HG03342 (cell line): ENCODE data around the gene EFCAB13.

ENCODE experiments used
- ATAC-seq: cut with Tn5 transposase; IDR thresholded peaks from one replicate; pipeline ENCODE4 v1.9.1; 2021; ENCODE audit warnings: mild to moderate bottlenecking, moderate library complexity; ENCODE audit not compliant: unreplicated experiment

Gene EFCAB13

GRCh38 chr17:47323382-47324223, at the start of gene EFCAB13:
TSS of gene EFCAB13 (plus strand) at chr17:47323955. CDS start at chr17:47328354, 4,399 bp downstream.
- peak; percentile 79 for ATAC-seq

GRCh38 chr17:47274319-47275069, 49.3 kb upstream of the EFCAB13 start:
- ATAC-seq: no peak

- ATAC-seq: no peak
These were observed 48.3 kb upstream of the EFCAB13 start for GRCh38 chr17:47275245-47275984.

GRCh38 chr17:47276444-47276843, 47.3 kb upstream of the EFCAB13 start:
- ATAC-seq: no peak

- ATAC-seq: no peak
These were observed 46.9 kb upstream of the EFCAB13 start for GRCh38 chr17:47276868-47277267.

GRCh38 chr17:47277921-47278320, 45.8 kb upstream of the EFCAB13 start:
- no peak for ATAC-seq

- ATAC-seq: no peak
These were observed 45.2 kb upstream of the EFCAB13 start for GRCh38 chr17:47278561-47278960.

- ATAC-seq: peak; percentile 85
These were observed 44.5 kb upstream of the EFCAB13 start for GRCh38 chr17:47279062-47279801.

GRCh38 chr17:47280072-47280811, 43.5 kb upstream of the EFCAB13 start:
- ATAC-seq: no peak

- ATAC-seq: no peak
These were observed 42.5 kb upstream of the EFCAB13 start for GRCh38 chr17:47281216-47281615.

- no peak for ATAC-seq
These were observed 38.8 kb upstream of the EFCAB13 start for GRCh38 chr17:47285003-47285402.

- ATAC-seq: peak; percentile 64
These were observed 37.4 kb upstream of the EFCAB13 start for GRCh38 chr17:47286198-47286914.

GRCh38 chr17:47287068-47287467, 36.7 kb upstream of the EFCAB13 start:
- ATAC-seq: no peak

- no peak for ATAC-seq
These were observed 36.1 kb upstream of the EFCAB13 start for GRCh38 chr17:47287639-47288038.

GRCh38 chr17:47288531-47289116, 35.1 kb upstream of the EFCAB13 start:
- ATAC-seq: no peak

- ATAC-seq: no peak
These were observed 34.5 kb upstream of the EFCAB13 start for GRCh38 chr17:47289302-47289701.

- no peak for ATAC-seq
These were observed 32.9 kb upstream of the EFCAB13 start for GRCh38 chr17:47290870-47291241.

- no peak for ATAC-seq
These were observed 32.4 kb upstream of the EFCAB13 start for GRCh38 chr17:47291242-47291873.

- ATAC-seq: no peak
These were observed 31.5 kb upstream of the EFCAB13 start for GRCh38 chr17:47292206-47292605.
